Left forelimb (tissue), 1 donor: ENCODE data around the gene AFG1L.
"Not testable (repeated sequence)": the region's sequence is repeated elsewhere in the genome, so short reads cannot be mapped to it uniquely, and the experiment has no call there.

Source experiments
- DNase-seq: peaks from one replicate; pipeline ENCODE4 v3.0.0-alpha.2; 2018; ENCODE audit warnings: low spot score

Gene AFG1L

DNA sequence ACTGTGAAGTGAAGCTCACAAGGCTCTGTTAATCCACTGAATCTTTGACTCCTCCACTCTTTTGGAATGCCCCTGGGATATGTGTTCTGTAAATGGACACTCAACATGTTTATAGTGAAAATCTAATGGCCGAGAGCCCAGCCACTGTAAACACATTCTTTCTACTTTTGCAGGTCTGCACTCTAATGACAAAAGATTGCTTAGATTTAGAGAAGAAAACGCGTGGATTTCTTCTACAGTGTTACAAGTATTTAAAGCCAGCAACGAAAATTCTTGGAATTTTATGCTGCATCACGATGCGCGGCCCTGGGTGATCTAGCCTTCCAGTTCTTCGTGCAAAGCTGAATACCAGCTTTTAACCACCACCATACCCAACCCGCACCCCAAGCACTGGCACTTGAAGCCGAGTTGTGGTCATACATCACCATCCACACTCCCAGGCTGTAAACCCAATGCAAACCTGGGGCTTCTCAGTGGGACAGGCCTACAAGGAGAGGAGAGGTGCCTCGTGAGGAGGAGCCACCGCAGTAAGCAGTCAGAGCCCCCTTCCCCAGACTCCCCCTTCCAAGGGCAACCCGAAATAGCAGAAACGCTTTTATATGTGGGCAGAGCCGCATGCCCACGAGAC is 262.1 kb downstream of the AFG1L start:
- no peak for DNase-seq

DNA sequence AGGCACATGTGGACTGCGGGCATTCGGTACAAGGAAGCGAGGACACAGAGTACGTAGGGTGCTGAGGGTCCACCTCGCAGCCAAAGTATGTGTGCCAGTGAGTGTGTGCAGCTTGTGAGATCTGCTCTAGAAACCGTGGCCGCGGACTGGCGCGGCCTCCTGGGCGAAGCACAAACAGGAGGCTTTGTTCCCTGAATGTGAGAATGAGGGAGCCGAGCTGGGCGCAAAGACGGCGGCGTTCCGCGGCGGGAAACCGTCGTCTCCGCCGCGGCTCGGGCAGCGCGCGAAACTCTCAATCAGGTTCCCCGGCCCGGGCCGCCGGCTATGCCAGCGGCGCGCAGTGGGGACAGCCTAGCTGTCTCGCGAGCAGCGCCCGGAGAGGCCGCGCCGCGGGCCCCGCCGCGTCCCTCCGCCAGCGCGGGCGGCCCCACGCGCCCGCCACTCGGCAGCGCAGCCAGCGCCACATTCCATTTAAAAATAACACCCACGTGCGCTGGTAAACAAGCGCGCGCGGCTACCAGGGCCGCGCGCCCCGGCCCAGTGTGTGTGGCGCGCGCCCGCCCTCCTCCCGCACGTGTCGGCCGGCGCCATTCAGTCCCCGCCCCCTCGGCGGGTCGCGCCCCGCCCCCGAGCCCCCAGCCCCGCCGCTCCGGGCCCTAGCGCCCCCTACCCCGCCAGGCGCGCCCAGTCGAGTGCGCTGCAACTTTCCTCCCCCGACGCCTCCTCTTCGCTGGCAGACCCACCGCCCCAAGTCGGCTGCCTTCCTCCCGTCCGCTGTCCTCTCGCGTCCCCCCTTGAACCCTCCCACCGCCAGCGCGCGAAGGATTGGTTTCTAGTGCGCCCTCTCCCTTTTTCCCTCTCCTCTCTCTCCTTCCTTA is 262.9 kb downstream of the AFG1L start:
- peak; percentile 90 for DNase-seq

DNA sequence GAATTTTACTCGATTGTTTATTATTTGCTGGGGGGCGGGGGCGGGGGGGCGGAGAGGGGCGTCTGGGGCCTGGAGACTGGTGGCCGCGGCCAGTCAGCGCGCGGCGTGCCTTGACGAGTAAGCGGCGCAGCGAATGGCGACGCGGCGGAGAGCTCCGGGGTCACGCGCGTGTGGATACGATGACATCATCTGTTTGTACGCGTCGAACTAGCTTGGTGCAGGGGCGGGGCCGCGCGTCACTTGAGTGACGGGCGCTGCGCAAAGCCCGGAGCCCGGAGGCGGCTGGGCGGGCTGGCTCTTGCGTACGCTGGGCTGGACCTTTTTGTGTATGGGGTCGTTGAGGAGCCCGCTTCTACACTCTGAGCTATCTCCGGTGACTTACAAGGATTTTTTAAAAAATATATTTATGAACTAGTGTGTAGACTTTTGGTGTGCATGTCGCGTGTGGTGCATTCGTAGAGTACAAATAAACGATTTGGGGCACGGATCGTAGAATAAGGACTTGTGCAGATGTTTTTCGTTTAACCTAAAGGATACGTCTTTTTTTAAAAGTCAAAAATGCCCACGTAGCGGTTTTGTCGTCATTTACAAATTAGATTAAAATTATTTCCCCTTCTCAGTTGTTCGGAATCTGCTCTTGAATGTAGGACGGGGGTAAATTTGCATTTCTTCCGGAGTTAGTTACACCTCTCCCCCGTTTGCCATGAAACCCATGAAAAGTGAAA is 263.7 kb downstream of the AFG1L start:
- peak; percentile 97 for DNase-seq

DNA sequence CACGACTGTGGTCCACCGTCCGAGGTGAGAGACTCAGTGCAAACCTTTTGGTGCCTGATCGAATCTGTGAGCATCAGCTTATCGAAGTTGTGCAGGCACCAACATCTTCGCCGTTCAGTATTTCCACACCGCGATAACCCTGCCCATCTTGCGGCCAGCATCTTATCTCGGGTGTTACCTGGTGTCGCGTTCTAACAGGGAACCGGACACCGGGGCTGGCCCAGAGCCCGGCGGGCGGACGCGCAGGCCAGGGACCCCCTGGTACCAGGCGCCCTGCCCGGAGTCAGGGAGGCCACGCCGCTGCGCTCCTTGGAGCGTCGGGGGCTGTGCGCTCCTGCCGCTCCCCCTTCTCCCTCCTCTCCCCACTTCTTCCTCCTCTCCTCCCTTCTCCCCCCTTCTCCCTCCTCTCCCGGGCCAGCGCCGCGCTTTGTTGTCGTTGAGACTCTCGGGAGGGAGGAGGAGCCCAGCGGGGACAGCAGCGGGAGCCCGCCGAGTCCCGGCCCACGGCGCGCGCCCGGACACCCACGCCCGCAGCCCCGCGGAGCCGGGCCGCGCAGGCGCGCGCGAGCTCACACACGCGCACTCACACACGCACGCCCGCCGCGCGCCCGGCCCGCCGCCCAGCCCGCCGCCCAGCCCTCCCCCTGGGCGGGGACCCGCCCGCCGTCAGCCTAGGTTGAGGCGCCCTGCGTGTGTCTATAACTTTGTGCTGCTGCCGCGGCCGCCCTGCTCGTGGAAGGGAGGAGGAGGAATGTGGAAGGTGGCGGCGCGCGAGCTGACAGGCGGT is 264.4 kb downstream of the AFG1L start:
- DNase-seq, result peak; percentile 93

DNA sequence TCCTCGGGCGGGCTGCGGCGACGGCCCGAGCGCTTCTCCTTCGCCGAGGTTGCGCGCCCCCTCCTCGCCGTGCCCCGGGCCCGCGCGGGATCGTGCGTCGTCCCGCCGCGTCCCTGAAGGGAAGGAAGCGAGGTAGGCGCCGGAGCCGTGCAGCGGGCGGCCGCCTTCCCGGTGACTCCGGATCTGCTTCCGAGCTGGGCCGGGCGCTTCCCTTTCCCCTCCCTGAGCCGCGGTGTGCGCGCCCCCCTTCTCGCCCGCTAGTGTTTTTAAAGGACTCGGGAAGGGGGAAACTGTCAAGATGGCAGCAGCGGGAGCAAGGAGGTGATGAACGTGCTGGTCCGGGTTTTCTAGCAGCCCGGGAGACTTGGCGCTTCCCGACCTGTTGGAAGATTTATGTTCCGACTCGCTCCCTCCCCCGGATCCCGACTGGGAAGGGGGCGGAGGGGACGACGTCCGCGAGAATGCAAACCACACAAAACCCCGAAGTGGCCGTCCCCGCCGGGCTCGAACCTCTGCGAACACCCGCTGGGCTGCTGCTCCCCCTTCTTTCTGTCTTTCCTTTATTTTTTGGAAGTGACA is 265.1 kb downstream of the AFG1L start:
- DNase-seq, result peak; percentile 87

DNA sequence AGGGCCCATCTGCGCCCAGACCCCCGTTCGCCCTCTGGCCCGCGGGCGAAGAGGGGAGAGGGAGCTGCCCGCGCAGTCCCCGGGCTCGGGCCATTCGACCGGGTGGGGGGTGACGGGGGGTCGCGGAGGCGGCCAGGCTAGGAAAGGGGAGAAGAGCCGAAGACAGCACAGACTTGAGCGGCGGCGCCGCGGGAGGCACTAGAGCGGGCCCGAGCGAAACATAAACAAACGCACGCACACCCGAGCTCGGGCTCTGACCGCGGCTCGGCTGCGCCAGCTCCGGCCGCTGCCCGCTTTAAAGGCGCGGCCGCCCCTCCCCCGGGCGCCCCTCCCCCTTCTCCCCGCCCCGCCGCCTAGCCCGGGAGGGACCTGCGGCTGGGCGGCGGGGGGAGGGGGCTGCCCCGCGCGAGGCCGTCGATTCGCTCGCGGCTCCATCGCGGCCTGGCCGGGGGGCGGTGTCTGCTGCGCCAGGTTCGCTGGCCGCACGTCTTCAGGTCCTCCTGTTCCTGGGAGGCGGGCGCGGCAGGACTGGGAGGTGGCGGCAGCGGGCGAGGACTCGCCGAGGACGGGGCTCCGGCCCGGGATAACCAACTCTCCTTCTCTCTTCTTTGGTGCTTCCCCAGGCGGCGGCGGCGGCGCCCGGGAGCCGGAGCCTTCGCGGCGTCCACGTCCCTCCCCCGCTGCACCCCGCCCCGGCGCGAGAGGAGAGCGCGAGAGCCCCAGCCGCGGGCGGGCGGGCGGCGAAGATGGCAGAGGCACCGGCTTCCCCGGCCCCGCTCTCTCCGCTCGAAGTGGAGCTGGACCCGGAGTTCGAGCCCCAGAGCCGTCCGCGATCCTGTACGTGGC is 265.8 kb downstream of the AFG1L start, which contains the start of gene FOXO3:
Gene FOXO3 (plus strand): TSS at position 455 of the 846 bp plus-strand sequence. CDS start 292 bp downstream, at position 747.
- DNase-seq, result peak; percentile 92

DNA sequence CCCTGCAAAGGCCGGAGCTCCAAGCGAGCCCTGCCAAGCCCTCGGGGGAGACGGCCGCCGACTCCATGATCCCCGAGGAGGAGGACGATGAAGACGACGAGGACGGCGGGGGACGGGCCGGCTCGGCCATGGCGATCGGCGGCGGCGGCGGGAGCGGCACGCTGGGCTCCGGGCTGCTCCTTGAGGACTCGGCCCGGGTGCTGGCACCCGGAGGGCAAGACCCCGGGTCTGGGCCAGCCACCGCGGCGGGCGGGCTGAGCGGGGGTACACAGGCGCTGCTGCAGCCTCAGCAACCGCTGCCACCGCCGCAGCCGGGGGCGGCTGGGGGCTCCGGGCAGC is 266.4 kb downstream of the AFG1L start:
- DNase-seq, result not testable (repeated sequence)

DNA sequence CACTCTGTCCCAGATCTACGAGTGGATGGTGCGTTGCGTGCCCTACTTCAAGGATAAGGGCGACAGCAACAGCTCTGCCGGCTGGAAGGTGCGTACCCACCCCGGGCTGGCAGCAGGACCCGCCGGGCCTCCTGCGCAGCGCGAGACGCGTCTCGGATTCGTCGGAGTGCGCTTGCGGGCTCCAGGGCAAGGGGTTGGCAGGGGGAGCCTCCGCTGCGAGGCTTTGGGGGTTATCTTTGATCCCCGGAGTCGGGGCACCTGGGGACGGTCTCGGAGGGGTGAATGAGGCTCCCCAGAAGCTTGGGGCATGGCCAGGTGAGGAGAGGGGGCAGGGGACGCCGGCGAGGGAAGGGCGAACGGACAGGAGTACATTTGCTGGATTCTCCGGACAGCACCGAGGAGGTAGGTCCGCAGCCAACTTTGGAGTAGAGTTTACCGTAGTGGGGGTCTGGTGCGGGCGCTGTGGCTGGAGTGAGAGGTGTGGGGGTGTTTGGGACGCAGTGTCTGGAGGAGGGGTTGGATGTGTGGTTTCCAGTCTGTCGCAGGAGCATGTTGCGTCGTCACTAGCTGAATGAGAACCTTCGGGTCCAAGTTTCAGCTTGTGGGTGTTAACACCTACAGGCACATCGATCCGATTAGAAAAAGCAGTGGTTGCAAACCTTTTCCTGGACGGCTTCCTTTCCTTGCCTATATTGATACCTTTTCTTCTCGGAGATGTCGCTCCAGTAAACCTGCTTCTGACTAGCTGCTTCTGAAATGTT is 267.1 kb downstream of the AFG1L start:
- DNase-seq, result peak; percentile 69

DNA sequence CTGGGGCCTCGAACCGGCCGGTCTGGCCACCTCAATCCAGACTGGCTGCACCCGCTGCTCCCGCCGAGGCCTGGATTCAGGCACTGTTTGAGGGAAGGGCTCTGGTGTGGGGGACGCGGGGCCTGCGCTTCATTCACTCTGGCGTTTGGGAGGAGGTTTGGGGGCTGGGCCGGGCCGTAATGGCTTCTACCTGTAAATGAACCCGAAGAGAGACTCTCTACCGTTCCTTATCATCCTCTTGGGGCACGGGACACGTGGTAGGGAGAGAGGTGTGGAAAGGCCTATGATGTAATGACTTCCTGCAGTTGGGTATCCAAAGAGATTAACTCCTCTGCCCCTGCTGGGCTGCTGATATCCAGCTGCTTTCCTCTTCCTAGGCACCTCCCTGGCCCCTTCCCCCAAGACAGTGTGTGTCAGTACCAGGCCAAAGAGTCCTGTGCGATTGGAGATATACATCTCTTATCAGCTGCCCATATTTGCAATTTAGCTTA is 267.7 kb downstream of the AFG1L start:
- peak; percentile 68 for DNase-seq

DNA sequence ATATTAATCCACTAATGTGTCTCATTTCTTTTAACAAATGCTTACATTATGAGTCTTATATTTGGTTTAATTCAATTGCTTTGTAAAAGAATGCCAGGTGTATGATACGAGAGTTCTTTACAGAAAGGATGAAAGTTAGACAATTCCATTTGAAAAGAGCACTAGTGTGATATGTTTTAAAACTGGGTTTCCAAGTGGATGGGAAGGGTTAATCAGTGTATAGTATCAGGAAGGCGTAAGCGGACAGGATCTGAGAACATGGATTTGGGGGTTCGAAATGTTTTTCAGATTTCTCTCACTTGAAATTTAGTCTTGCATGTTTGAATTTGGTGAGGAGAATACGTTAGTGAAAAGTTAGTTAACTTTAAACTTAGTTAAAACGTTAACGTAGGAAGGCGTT is 268.4 kb downstream of the AFG1L start:
- no peak for DNase-seq

DNA sequence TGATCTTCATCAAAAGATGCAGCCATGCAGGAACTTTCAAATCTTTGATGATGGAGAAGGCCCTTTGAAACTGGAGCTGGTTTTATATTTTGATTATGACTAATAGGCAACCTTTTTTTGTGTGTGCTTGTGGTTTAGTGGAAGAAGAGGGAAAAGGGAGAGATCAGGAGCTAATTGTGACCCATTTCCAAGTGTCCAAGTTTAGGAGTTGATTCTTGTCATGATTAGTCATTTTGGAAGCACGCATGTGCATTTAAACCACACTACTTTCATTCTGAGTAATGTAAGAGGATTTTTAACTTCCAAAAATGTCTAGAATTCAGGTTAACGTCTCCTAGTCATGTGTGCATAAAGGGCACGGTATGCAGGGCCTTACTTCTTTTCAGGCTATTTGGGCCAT is 269.3 kb downstream of the AFG1L start:
- no peak for DNase-seq

DNA sequence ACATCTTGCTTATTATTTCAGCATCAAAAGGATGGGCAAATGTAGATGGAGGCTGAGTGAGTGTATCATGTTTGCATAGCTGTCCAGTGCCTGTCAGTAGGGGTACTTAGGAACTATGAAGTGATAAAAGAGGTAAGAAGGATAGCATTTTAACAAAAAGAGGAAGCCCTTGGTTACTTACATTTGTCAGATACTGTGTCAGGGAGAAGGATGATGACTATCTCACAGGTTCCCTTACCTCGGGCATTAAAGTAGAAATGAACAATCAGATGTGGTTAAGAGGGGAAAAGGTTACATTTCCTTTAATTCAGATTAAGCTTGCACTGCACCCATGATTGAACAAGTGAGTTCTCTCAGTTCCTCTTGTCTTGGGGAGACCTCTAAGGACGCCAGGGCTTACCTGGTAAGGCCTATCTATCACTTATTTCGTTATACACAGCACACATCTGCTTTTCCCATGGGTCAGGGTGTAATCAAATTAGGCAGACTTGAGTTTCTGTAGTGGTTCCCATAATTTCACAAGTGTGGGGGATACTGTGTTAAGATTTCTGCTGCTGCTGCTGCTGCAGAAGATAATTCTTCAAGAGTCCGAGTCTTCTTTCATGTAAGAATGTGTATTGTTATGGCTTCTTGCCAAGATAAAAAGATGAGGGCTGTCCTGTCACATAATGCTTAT is 270.4 kb downstream of the AFG1L start:
- no peak for DNase-seq

DNA sequence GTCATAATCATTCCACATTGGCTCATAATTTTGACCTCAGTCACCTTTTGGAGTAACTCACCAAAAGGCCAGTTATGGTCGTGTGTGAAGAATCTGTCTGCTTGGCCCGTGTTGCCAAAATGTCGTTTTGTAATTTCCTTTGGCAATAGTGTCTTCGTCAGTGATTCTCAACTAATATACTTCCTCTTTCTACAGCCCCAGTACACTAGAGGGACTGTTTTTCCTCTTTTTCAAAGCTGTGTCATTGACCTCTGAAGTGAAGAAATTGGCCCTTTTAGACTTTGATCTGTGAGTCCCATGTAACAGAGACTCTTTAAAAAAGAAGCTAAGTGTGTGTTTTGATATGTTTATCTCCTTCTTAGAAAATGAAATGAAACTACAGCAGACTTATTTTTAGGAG is 271.0 kb downstream of the AFG1L start:
- DNase-seq, result no peak

DNA sequence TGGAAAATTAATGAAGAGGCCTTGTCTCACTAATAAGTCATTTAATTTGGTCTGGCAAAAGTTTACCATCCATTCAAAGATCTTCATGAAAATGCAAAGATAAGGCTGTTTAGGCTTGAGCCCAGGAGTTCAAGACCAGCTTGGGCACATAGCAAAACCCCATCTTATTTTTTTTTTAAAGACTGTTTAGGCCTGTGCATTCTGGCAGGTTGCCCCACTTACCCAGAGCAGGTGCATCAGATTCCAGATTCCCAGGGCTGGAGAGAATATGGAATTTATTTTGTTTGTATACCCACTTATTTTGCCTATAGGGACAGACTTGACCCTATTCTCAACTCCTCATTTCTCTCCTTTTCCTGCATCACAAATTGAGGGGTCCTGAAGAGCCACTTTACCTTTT is 271.6 kb downstream of the AFG1L start:
- no peak for DNase-seq

DNA sequence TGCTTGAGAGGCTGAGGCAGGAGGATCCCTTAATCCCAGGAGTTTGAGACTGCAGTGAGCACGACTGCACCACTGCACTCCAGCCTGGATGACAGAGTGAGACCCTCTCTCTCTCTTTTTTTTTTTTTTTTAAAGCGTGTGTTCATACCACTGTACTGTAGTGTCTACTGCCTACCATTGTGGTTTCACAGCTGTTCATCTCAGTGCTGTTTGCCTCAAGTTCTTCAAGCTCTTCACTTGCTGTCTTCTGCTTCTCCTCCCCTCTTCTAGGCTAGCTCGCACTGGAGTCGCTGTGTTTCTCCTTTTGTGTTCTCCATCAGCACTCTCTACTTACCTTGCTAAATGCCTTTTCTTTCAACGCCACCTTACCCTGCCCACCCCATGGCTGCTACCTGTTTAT is 273.2 kb downstream of the AFG1L start:
- no peak for DNase-seq

DNA sequence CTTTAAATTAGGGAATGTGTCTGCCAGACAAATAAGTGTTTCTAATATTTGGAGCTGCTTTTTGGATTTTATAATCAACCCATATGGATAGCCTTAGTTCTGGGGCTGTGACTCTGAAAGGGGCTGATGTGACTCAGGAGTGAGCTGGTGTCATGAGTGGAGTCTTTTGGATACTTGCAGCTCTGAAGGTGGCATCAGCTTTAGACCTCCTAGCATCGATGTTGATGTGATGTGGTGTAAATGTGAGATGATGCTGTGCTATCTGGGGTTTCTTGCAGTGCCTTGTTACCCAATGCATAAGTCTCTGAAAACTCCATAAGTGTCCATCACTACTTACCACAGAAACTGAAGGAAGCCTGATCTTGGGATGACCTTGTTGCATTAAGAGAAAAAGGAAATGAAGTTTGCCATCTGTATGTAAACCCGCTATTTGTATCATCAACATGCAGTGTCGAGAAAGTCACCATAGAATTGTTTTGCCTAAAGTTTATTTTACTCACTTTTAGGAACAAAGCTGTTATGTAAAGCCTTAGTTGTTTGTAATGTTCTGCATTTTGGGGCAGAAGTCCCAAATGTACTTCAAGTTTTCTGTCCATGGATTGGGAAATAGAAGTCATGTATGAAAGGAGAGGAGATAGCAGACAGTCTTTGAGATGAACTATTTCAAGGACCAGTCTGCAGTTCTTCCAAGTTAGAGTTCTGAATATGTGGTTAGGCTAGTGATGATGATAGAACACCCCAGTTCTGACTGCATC is 273.9 kb downstream of the AFG1L start:
- no peak for DNase-seq

DNA sequence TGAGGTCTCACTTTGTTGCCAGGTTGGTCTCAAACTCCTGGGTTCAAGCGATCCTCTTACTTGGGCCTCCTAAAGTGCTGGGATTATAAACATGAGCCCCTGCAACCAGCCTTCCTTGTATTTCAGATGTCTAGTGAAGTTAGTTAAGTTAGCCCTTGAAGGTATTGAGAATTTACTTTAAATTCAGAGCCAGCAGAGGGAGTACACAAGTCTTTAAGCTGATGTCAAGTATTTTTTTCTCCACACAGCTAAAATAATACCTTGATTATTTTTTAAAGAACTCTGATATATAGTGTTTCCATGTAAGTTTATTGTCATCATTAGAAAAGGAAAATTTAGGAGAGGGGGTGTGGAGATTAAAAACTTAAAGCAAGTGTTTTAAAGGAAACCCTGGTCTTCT is 275.7 kb downstream of the AFG1L start:
- DNase-seq, result no peak

DNA sequence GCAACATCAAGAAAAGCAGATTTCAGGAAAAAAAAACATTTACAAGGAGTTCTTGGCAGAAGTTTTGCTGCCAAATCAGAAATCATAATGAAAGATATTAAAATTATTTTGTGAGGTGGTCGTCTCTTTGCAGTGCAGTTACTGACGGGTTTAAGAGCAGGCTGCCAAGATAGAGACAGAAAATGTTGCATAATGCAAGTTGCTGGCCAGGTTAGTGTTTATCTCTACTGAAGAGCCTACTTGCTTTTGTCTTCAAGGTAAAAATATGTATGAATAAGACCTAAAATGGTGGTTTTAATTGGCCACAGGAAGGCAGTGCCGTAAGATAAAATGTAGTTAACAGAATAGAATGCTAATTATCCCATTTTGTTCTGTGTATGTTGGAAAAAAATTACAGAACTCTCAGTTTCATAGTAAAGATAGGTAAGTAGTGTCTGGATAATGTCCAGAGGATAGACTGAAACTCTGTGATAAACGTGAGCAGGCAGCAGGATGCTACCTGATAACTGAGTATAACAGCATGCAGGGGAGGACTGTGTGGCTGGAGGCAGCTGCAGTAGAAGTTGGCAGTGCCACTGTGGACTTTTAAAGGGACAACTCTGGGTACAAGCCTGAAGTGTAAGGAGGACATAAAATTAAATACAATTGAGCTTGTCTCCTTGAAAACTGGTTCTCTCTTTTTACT is 279.7 kb downstream of the AFG1L start:
- DNase-seq, result no peak
